HTR-8/SVneo (cell line): ENCODE results near the gene MBD5.

ENCODE experiments used
- DNase-seq: peaks from one replicate; pipeline ENCODE4 v3.0.0; 2011; ENCODE audit warnings: low spot score, mixed read lengths; ENCODE audit not compliant: insufficient read length
- FAIRE-seq: peaks from 2 replicates; lab custom pipeline; 2011; peaks lifted over from hg19 to GRCh38; lab: Jason Lieb, UNC

MBD5 gene

GRCh38 chr2:148507970-148508369 is 487.1 kb downstream of the MBD5 start:
- FAIRE-seq: no peak
- DNase-seq: no peak

- DNase-seq (no peak), FAIRE-seq (no peak)
Measured at GRCh38 chr2:148508878-148509287, 488.0 kb downstream of the MBD5 start.

DNA sequence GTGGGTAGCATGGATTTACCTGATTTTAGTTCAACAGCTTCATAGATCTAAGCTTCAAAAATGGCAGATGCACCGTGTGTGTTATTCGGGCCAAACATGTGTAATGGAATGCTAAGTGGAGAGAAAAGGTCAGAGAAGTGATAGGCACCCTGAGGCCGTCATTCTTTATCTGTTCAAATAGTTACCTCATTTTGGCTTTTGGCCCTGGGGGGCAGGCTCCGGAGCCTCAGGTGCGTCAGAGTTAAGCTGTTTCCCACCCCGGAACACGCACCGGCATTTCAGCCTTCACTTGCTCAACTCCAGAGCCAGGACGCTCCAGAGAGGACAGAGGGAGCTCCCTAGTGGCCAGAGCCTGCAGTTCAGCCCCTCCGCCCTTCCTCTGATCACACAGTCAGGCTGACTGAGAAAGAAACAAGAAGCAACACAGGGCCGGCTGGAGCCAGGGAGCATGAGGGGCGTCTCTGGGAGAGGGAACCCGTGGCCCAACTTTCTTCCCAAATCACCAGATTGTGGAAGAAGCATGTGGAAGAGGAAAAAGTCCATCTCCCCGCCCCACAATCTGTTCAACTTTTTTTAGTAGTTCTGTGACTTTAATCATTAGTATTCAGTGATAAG is 488.5 kb downstream of the MBD5 start:
- FAIRE-seq (peak; percentile 42), DNase-seq (peak; percentile 88)

DNA sequence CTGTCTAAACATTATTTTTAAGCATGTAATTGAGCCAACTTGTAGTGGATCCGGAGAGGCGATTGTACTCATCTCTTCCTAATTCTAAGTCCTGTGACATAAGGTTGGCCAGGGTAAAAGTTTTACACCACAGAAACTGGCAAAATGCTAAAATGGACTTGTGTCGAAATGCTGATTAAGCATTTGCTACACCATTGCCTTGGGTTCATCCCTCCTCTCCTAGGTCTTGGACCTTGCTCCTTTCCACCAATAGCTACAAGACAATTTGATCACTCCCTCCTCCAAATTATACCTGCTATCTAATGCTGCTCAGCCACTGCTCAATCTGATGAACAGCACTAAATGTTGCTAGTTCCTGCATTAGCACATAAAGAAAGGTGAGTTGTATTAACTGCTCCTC is 491.0 kb downstream of the MBD5 start:
- FAIRE-seq: no peak

DNA sequence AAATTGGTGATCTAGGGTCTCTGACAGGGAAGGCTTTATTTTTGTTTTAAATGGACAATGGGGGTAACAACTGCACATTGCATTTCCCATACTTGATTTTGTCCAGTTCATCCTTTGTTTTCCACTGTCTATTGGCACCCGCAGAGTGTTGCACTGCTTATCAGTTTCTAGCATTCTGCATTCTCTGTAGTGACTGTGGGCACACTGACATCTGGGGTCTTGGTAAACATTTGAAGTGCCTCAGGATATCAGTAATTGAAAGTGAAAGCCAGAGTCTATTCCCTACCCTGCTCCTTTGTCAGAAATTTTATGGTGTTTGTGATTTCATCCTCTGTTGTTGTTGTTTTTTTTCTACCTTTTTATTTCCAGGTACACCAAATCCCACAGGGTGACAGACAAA is 491.6 kb downstream of the MBD5 start:
- no peak for DNase-seq
- FAIRE-seq: no peak

More for the DNA sequence above, 491.0 kb downstream of the MBD5 start:
- DNase-seq: no peak

- DNase-seq (no peak), FAIRE-seq (no peak)
Measured at GRCh38 chr2:148513427-148513826, 492.5 kb downstream of the MBD5 start.

- DNase-seq: no peak
- no peak for FAIRE-seq
Measured at GRCh38 chr2:148515120-148515519, 494.2 kb downstream of the MBD5 start.

GRCh38 chr2:148515976-148516375 is 495.1 kb downstream of the MBD5 start:
- no peak for FAIRE-seq
- no peak for DNase-seq

DNA sequence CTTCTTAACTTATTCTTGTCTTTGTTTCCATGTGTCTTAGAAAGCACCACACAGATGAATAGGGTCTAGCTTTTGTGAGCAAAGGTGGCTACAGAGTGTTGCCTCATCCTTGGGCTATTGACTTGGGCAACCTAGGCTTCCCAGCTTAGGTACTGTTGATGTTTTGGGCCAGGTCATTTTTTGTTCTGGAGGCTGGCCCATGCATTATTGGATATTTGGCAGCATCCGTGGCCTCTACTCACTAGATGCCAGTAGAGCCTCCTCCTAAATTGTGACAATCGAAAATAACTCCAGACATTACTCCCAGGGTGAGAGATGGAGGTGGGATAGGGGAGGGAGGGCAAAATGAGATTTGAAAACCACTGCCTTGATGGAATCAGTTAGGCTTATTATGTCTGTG is 496.4 kb downstream of the MBD5 start:
- no peak for FAIRE-seq
- DNase-seq: no peak

GRCh38 chr2:148517822-148518221 is 496.9 kb downstream of the MBD5 start:
- FAIRE-seq: no peak
- no peak for DNase-seq

- FAIRE-seq (no peak), DNase-seq (no peak)
Measured at GRCh38 chr2:148519013-148519412, 498.1 kb downstream of the MBD5 start.

- DNase-seq: no peak
- no peak for FAIRE-seq
Measured at GRCh38 chr2:148521181-148521580, 500.3 kb downstream of the MBD5 start.

DNA sequence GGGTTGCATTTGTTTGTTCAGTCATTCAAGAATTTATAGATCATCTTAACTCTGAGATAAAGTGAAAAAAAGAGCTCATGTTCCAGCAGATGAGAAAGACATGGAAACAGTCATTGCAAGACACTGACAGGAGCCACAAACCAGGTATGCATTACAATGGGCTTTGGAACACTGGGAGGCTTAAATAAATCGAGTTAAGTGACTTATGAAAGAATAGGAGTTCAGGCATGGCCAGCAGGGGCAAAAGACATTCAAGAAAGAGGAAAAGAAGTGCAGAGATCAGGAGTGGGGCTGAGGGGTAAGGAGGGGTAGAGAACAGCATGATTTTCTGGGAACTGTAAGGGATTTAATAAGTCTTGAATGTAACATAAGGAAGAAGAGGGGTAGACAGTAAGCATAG is 502.4 kb downstream of the MBD5 start:
- FAIRE-seq (no peak), DNase-seq (no peak)

- FAIRE-seq (no peak), DNase-seq (no peak)
Measured at GRCh38 chr2:148524519-148524919, 503.6 kb downstream of the MBD5 start.

GRCh38 chr2:148525130-148525529 is 504.2 kb downstream of the MBD5 start:
- DNase-seq (no peak), FAIRE-seq (no peak)

DNA sequence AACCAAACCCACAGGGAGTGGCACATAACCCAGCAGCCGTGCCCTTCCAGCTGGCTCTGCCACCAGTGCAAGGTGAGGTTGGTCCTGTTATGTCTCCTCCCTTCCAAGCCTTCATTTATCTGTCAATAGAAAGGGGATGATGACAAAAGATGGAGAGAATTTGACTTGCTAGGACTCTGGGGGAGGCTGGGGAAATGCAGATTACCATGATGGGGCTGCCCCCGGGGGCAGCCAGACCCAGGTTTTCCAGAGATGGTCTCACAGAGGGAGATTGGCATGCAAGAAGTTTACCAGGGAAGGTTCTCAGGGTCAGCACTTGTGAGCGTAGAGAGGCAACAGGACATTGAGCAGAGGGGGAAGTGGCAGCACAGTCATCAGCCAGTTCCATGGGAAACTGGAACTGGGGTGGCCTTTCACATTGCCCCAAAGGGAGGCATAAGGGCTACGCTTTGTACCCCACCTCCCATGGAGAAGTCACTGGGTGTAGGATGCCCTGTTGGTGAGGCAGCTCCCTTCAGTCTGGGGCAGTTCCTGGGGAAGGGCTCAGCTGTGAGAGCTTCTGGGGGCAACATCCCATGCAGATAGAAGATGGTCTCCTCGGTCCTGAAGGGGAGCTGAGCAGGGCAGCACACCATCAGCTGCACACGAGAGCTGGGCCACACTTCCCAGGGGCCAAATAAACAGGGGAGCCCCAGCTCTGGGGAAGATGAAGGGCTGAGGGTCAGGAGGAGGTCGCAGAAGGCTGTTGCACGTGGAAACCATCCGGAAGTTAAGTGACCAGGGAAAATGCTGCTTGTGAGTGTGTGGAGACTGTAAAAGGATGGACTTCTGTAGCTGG is 505.8 kb downstream of the MBD5 start:
- FAIRE-seq: no peak
- no peak for DNase-seq

- FAIRE-seq: no peak
Measured at GRCh38 chr2:148527488-148528340, 506.8 kb downstream of the MBD5 start.

DNA sequence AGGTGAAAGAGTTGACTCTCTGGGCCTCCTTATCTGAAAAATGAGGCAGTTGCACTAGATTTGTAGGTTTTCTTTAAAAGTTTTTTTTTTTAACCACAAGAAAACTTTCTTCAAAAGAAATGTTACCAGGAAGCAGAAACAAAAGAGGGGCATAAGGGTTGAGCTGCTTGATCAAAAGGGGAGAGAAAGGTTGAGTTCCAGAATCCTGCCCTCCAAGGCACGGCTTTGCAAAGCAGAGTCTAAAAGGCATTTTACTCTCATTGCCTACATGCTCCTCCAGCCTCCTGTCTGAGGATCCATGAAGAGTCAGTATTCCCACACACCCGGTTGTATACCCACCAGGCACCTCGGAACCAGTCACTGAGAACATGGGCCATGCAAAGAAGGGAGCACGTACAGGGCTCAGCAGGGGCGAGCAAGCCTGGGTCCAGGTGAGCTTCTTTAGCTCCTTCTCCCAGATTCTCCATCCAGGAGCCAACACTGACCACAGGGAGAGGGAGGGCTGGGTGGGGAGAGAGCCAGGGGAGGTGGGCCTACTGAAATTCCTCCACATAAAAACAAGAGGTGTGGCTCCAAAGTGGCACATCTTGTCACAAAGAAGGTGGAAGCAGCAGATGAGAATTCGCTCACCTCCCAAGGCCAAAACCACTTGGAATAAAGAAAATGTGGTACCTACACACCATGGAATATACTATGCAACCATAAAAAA is 507.6 kb downstream of the MBD5 start:
- DNase-seq (no peak), FAIRE-seq (no peak)

More at GRCh38 chr2:148527488-148528340, 506.8 kb downstream of the MBD5 start:
- DNase-seq: no peak

DNA sequence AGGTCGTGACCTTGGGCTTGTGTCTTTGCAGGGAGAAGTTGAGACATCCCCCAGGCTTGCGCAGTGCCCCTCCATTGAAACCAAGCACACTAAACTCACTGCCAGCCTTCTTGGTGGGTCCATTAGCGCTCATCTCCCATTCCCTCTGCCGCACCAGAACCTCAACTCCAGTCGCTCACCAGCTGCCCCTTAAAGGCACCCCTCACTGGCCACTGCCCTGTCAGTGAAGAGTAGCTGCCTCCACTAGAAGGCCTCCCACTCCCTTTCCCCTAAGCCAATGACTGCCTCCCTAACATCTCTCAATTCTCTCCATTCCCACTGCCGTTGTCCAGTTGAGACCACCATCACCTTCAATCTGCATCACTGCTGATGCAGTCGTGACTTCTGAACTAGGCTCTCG is 508.9 kb downstream of the MBD5 start:
- no peak for FAIRE-seq
- DNase-seq: no peak

- FAIRE-seq (no peak), DNase-seq (no peak)
Measured at GRCh38 chr2:148530350-148530749, 509.5 kb downstream of the MBD5 start.
